ENCODE data around the gene STK11IP. TPM values are rescaled to one million over a fixed set of nuclear protein-coding genes. Genes with fewer than 3 reads are reported as not detected.

The STK11IP gene
- total RNA-seq, 1 experiment from 2014 or later: 29.3 TPM

DNA sequence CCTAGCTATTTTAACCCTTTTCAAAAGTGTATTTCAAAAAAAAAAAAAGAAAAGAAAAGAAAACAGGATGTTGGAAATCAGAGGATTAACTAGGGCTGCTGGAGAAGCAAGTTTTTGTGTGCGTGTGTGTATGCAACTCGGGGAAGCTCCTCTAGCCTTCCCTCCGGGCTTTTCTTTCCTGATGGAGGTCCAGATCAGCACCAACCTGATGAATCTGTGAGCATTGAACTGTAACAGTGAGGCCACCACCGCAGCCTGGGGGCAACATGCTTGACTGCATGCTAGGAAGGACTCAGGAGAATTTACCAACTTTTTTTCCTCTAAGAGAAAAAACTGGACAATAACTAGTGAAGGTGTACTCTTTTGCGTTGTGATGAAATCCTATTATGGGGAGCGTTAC lies 28.6 kb upstream of the STK11IP start:
- CTCF ChIA-PET: no interaction called here
- no peak for TF ChIP-seq CTCF (IDR thresholded peaks at IDR 0.05; ENCODE audit: unreplicated experiment)
- peaks cover 46% of the 10 kb centered on the region for H3K36me3 Mint-ChIP-seq (ENCODE audit: insufficient read depth, unreplicated experiment)
- BruUV-seq (replicated peaks): no TSS peak
- intact Hi-C loops (cut with micrococcal nuclease; ENCODE audit: unreplicated experiment): no loop called here
- H3K4me1 Mint-ChIP-seq (ENCODE audit: low read depth, unreplicated experiment): peaks cover 9% of the 10 kb centered on the region
- H3K4me3 Mint-ChIP-seq (ENCODE audit: low read depth, unreplicated experiment): no peak overlapping the region
- DNase-seq: no peak
- no peaks in the 10 kb centered on the region for H3K27me3 Mint-ChIP-seq (ENCODE audit: unreplicated experiment)
- no peak overlapping the region for H3K27ac Mint-ChIP-seq (ENCODE audit: unreplicated experiment)
- H3K9me3 Mint-ChIP-seq (ENCODE audit: low read depth, unreplicated experiment): no peaks in the 10 kb centered on the region

DNA sequence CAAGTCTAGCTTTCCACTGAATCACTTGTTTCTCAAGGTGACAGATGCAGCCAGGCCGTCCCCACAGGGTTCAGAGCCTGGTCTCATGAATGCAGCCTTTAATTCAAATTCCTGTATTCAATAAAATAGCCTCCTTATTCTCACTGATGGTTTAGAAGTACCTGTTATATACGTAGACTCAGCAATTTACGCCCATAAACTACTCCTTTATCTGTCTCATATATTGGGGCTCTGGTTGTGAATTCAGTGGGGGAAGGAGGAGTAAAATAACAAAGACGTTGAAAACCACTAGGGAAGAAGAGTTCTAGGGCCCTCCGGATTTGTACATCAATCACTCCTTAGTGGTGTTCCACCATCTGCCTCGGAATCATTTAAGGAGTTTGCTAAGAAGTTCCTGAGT lies 28.0 kb upstream of the STK11IP start:
- TF ChIP-seq CTCF (IDR thresholded peaks at IDR 0.05; ENCODE audit: unreplicated experiment): no peak
- intact Hi-C loops (cut with micrococcal nuclease; ENCODE audit: unreplicated experiment): no loop called here
- CTCF ChIA-PET: no interaction called here
- H3K27me3 Mint-ChIP-seq (ENCODE audit: unreplicated experiment): no peaks in the 10 kb centered on the region
- H3K4me1 Mint-ChIP-seq (ENCODE audit: low read depth, unreplicated experiment): peaks cover 9% of the 10 kb centered on the region
- peaks cover 42% of the 10 kb centered on the region for H3K36me3 Mint-ChIP-seq (ENCODE audit: insufficient read depth, unreplicated experiment)
- DNase-seq: no peak
- H3K27ac Mint-ChIP-seq (ENCODE audit: unreplicated experiment): no peak overlapping the region
- TSS peak; percentile 53 for BruUV-seq (replicated peaks)
- peak overlapping the region; percentile 51 for H3K4me3 Mint-ChIP-seq (ENCODE audit: low read depth, unreplicated experiment)
- no peaks in the 10 kb centered on the region for H3K9me3 Mint-ChIP-seq (ENCODE audit: low read depth, unreplicated experiment)

DNA sequence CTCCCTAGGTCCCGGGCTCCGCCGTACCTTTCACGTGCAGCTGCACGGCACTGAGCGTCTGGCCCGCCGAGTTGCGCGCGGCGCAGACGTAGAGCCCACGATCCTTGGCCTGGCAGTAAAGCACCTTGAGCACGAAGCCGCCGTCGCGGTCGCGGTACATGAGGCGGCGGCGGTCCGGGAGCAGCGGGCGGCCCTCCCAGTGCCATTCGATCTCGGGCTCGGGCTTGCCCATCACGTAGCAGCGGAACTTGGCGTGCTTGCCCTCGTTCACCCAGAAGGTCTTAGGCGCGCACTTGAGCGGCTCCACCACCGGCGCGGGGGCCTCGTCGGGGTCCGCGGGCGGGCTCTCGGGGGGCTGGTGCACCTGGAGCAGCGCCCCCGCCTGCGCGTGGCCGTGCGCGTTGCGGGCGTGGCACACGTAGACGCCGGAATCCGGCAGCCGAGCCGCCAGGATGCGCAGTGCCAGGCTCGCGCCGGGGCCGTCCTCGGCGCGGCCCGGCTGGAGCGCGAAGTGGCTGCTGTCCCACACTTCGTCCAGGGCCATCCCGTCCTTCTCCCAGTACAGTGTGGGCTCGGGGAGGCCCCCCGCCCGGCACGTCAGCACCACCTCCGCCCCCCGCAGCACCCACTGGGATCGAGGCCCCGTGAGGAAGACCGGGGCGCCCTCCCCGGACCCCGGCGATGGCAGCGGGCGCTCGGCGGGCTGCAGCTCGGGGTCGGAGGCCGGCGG lies 27.3 kb upstream of the STK11IP start:
- TF ChIP-seq CTCF (IDR thresholded peaks at IDR 0.05; ENCODE audit: unreplicated experiment): no peak
- peak; percentile 36 for DNase-seq
- peak overlapping the region; percentile 51 for H3K4me3 Mint-ChIP-seq (ENCODE audit: low read depth, unreplicated experiment)

DNA sequence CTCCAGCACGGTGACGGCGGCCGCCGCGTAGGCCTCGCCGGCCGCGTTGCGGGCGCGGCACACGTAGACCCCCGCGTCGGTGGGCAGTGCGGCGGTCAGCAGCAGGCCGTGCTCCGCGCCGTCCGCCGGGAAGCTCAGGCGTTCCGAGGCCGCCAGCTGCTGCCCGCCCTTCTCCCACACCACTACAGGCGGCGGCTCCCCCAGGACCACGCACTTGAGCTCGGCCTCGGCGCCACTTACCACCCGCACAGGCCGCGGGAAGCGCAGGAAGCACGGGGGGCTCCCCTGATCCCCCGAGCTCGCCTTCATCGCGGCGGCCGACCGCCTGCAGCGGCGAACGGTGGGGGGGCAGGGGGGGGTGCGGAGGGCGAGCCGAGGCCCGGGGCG lies 26.7 kb upstream of the STK11IP start:
- Mint-ChIP-seq H3K4me3 (ENCODE audit: low read depth, unreplicated experiment) (peak overlapping the region; percentile 51), H3K4me1 (ENCODE audit: low read depth, unreplicated experiment) (peaks cover 9% of the 10 kb centered on the region), H3K9me3 (ENCODE audit: low read depth, unreplicated experiment) (no peaks in the 10 kb centered on the region), H3K27me3 (ENCODE audit: unreplicated experiment) (peaks cover 6% of the 10 kb centered on the region), H3K27ac (ENCODE audit: unreplicated experiment) (no peak overlapping the region), H3K36me3 (ENCODE audit: insufficient read depth, unreplicated experiment) (peaks cover 37% of the 10 kb centered on the region)
- intact Hi-C loops (cut with micrococcal nuclease; ENCODE audit: unreplicated experiment): no loop called here
- no TSS peak for BruUV-seq (replicated peaks)
- TF ChIP-seq CTCF (IDR thresholded peaks at IDR 0.05; ENCODE audit: unreplicated experiment): no peak
- CTCF ChIA-PET: interaction anchor here (0.6 to 1.5 kb wide), 5 partner anchors 11 to 139 kb away, joined by 3 to 6 read pairs (median 4); no protein-coding TSS in a partner anchor
- DNase-seq: peak; percentile 25

More for the DNA sequence above, 27.3 kb upstream of the STK11IP start:
- no TSS peak for BruUV-seq (replicated peaks)
- Mint-ChIP-seq H3K27ac (ENCODE audit: unreplicated experiment) (no peak overlapping the region), H3K4me1 (ENCODE audit: low read depth, unreplicated experiment) (peaks cover 9% of the 10 kb centered on the region), H3K27me3 (ENCODE audit: unreplicated experiment) (peaks cover under 1% of the 10 kb centered on the region), H3K36me3 (ENCODE audit: insufficient read depth, unreplicated experiment) (peaks cover 37% of the 10 kb centered on the region), H3K9me3 (ENCODE audit: low read depth, unreplicated experiment) (no peaks in the 10 kb centered on the region)
- intact Hi-C loops (cut with micrococcal nuclease; ENCODE audit: unreplicated experiment): no loop called here
- CTCF ChIA-PET: interaction anchor here (0.6 to 1.5 kb wide), 3 partner anchors 10 to 139 kb away, joined by 4 to 6 read pairs (median 5); no protein-coding TSS in a partner anchor
